Measurements from ENCODE around the gene OR6K2.

DNA sequence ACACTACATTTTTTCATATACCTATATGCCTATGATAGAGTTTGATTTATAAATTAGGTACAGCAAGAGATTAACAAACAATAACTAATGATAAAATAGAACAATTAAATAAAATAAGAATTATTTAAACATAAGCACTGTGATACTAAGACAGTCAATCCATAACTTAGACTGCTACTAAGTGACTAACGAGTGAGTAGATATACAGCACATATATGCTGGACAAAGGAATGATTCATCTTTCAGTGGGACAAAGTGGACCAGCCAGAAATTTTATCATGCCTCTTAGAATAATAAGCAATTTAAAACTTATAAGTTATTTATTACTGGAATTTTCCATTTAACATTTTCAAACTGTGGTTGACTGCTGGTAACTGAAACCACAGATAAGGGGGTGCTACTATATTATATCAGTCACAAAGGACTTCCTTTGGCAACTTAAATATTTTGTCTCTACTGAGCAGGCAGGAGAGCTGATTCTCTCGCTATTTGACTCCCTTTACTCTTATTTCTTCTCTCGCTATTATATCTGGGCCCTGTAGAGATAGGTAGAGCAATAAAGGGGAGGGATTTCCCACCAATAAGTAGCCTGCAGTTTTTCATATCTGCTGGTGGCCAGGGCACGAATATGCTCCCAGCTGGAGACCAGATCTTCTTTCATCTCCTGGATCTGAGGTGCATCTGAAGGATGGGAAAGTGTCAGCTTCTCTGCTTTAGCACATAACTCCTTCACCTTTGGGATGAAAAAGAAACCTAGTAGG lies 24.7 kb downstream of the OR6K2 start:
- TF ChIP-seq, protein P1, sequence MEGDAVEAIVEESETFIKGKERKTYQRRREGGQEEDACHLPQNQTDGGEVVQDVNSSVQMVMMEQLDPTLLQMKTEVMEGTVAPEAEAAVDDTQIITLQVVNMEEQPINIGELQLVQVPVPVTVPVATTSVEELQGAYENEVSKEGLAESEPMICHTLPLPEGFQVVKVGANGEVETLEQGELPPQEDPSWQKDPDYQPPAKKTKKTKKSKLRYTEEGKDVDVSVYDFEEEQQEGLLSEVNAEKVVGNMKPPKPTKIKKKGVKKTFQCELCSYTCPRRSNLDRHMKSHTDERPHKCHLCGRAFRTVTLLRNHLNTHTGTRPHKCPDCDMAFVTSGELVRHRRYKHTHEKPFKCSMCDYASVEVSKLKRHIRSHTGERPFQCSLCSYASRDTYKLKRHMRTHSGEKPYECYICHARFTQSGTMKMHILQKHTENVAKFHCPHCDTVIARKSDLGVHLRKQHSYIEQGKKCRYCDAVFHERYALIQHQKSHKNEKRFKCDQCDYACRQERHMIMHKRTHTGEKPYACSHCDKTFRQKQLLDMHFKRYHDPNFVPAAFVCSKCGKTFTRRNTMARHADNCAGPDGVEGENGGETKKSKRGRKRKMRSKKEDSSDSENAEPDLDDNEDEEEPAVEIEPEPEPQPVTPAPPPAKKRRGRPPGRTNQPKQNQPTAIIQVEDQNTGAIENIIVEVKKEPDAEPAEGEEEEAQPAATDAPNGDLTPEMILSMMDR (IDR thresholded peaks at IDR 0.05; ENCODE audit: low read length) = no peak
- no peak for TF ChIP-seq EZH2 (IDR thresholded peaks at IDR 0.05; ENCODE audit: borderline replicate concordance, low read length)

All from OCI-LY1 (cell line).